GM18507 (cell line): ENCODE data around the gene AJUBA.
A peak's percentile ranks its signal among the peaks of the same experiment; 100 is the strongest.
"Not testable (repeated sequence)": the region's sequence is repeated elsewhere in the genome, so short reads cannot be mapped to it uniquely, and the experiment has no call there.

Experiments
- DNase-seq: peaks from one replicate; pipeline ENCODE4 v3.0.0; 2011; ENCODE audit warnings: low read depth; ENCODE audit not compliant: insufficient read length; ENCODE audit errors: extremely low spot score
- FAIRE-seq: peaks from 2 replicates; lab custom pipeline; 2011; peaks lifted over from hg19 to GRCh38; lab: Jason Lieb, UNC

The AJUBA gene

DNA sequence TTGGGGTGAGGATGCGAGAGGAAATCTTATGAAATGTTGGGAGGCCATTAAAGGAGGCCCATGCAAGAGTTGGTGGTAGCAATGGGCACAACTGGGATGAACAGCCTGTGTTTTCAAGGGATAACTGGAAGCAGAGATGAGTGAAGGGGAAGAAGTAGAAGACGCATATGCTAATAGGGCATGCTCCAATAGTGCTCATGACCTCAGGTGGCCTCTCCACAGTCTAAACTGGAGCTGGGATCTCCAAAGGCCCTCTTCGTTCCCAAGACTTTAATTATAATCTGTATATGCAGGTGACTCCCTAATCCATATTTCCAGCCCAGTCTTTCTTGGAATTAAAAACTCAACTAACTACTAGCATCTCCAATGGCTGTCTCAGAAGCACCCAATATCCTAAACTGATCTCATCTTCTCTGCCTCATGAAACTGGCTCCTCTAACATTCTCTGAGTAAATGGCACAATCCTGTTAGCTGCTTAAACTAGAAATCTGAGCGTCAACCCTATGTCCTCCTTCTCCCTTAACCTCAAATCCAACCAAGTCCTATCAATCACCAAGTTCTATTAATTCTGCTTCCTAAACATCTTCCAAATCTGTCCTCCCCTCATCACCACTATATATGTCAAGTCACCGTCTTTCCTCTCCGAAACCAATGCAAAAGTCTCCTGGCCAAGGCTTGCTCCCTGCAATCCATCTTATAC is 2.8 kb upstream of the AJUBA start:
- no peak for FAIRE-seq
- DNase-seq = no peak

DNA sequence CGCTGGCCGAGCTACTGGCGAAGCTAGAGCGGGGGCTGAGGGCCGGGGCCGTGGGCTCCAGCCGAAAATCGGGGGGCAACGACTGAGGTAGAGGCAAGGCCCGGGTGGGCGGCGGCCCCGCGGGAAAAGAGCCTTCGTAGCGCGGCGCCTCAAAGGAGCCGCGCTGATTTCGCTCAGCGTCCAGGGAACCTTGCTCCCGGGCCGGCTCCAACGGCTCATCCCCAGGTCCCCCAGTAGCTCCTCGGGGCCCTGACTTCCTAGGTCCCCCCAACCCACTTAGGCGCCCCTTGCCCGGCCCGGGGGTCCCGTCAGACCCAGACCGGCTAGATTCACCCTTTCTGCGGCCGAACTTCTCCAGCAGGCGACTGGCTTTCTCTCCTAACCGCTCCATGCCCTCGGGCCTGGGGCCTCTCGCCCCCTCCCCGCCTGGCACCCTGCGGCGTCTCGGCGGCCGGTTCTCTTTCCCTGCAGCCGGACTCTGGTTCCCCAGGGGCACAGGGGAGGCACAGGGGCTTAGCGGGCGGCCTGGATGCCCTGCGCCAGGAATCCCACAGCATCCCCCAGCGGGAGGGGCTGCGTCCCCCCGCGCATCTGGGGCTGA is 375 bp downstream of the AJUBA start:
- no peak for DNase-seq
- FAIRE-seq = no peak

DNA sequence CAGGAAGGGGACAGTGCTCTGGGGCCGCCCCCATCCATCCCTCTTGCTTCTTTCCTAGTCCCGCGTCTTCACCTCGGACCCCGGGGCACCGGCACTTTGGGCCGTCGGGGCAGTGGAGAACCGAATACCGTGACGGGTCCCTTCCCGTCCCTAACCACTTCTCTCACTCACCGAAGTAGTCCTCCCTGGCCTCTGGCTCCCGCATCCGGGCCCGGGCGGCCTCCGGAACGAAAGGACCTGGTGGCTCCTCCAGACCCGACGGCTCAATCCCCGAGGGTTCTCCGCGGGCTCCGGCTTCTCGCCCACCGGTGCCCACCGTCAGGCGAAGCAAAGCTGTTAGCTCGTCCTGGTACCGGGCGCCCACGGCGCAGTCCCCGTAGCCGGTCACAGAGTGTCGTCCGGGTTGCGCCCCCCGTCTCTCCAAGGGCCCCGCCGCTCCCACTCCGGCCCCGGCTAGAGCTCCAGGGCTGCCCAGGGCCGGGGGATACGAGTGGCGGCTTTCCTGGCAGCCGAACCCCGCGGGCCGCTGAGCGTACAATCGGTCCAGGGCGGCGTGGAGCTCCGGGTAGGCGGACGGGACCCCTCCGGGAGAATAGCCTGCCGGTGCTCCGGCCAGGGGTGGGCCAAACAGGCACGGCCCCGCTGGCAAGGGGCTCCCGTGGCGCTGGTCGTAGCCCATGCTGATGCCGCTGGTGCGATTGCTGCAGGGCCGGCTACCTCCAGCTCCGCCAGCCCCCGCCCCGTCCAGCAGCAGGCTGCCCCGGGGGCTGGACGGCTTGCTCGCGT is 1.1 kb downstream of the AJUBA start:
- DNase-seq (no peak), FAIRE-seq (no peak)

DNA sequence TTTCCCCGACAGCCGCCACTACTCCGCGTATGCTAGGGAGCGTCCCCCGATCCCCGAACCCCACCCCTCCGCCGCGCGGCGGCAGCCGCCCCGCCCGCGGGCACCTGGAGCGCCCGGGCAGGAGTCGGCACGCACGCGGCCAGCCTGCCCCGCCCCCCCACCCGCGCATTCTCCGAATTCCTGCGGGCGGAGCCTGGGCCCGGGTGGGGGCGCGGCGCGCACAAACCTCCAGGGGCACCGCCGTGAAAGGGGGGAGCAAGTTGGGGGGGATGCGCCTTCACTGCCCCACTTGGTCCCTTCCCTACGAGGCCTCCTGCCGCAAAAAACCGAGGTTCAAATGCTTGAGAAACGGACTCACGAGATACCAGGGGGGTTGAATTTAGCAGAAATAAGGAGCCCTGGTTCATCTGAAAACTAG is 1.7 kb downstream of the AJUBA start:
- DNase-seq (no peak), FAIRE-seq (no peak)

DNA sequence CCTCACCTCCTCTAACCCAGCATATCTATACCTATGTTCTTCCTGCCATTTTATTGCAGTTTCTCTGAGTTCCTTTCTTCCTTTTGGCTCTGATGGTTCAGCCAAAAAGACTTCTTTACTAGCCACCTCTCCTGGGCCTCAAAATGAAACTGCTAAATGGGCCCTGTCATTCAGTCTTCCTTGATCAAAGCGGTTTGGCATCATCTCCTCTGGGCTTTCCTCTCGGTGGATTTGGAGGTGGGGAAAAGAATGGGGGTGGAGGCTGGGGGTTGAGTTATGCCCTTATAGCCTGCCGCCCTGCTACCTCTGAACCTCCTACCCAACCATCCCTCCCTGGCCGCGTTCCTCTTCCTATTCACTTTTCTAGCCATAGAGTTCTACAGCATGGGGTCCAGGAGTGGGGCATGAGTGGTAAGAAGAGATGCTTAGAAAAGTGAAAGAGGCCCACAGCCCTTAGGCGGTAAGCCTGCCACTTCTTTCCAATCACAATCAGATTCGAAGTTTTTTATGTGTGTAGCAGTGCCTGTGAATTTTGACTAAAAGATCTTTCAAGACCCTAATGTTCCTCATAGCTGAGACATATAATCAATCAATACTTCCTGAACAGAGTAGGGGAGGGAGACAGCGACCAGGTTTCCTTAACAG is 2.5 kb downstream of the AJUBA start:
- DNase-seq (no peak), FAIRE-seq (no peak)

DNA sequence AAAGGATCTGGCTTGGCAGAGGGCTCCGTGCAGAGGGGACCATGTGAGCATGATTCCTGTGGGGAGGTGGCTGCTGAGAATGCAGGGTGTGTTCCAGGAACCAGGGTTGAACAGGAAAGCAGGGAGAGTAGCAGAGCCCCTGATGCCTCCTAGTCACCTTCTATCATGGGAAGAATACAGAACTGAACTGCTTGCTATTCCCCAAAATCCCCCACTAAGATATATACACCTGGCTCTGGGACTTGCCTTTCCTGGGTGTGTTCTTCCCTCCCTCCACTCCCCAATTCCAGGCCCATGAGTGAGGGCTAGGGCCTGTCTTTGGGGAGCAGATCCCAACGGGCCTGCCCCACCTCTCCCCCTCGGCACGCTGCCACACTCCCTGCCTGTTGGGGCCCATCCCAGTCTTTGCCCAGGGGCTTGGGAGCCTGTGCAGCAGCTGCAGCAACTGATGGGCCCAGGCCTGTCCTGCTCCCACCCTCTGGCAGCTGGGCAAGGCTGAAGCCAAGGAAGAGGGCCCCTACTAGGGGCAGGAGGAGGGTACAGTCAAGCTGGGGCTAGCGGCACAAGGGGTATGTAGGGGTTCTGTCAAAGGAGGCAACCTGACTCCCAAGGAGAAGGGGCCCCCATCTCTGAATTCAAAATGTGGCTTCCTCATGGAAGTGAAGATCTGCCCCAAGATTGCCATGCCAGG is 3.2 kb downstream of the AJUBA start:
- DNase-seq (no peak), FAIRE-seq (no peak)

DNA sequence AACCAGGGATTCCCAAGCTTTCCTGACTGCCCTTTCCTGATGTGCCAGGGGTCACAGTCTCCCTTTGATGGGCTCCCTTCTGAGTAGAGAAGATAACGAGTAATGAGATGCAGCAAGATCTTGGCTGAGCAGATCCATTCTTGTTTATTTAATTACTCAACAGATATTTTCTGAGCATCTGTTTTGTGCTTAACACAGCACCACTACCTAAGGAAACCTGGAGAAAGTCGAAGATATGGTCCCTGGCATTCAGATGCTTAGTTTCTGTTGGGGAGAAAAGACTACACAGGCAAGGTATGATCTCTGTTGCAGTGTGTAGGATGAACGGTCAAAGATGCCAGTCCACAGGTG is 3.9 kb downstream of the AJUBA start:
- no peak for FAIRE-seq
- DNase-seq = no peak

DNA sequence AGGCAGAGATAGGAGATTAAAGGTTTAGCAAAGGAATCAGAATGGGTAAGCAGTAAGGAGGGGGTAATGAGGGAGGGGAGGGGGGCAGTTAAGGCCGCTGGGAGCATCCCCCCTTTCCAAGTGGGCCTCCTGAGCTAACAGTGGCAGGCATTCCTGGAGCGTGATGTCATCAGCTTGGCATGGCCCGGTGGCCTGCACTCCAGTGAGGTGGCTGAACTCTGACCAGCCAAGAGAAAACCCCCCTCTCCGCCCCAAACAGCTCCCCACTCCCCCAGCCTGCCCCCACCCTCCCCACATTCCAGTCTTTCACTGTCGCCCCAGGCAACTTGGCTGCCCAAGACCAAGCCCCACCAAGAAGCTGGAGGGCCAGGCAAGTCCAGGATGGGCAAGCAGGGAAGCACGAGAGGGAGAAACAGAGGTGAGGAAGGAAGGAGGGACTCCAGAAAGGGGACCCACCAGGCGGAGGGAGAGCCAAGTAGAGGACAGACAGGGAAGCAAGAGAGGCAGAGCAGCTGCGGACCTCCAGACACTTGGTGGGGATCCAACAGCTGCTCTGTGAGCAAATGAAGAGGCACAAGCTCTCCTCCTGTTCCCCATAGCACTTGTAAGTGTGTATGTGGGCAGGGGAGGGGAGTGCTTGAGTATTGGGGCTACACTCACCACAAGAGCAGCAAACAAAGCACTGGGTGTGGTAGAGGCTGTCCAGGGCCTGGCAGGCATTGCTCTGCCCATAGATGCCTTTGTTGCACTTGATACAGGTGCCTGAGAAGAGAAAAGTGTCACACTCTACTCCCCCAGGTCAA is 4.5 kb downstream of the AJUBA start:
- no peak for FAIRE-seq
- DNase-seq = no peak

DNA sequence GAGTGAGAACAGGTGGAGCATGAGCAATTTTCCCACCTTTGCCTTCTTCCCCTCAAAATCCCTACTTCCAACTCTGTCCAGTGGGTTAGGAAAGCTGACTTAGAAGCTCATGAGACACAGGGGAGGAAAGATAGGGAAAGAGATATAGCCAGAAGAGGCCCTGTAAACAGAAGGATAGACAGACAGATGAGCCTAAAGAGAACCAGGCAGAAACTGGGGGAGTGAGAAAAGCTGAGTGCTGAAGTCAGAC is 5.0 kb downstream of the AJUBA start:
- DNase-seq = no peak
- no peak for FAIRE-seq

DNA sequence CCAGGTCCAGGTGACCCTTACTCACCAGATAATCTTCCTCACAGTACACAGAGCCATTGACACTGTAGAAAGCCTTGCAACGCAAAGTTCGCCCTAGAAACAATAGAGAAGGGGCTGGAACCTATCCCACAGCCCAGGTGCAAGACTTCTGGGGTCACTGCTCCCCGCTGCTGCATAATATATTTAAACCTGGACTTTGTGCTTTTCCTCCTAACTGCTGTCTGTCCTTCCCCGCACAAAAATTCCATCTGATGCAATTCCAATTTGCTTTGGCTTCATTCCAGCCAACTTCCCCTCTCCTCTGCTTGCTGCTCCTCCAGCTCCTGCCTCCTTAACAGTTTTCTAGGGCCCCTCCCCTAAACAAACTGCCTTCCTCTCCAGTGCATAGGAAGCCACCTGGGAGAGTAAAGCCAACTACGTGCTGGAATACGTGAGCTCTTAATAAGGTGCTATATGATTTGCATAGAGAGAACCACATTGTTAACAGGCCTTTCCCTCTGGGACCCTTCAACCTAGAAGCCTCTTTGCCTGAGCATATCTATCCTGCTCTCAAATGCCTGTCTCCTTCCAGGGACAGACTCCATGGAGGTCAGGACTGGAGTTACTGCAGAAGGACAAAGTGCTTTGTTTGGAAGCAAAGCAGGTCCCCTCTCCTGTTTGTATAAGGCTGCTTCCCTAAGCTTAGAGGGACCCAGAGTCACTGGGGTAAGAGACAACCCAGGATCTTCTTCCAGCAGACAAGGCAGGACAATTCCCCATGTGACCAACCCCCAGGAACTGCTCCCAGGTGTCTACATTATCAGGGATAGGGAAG is 5.5 kb downstream of the AJUBA start:
- FAIRE-seq = no peak
- DNase-seq = no peak

DNA sequence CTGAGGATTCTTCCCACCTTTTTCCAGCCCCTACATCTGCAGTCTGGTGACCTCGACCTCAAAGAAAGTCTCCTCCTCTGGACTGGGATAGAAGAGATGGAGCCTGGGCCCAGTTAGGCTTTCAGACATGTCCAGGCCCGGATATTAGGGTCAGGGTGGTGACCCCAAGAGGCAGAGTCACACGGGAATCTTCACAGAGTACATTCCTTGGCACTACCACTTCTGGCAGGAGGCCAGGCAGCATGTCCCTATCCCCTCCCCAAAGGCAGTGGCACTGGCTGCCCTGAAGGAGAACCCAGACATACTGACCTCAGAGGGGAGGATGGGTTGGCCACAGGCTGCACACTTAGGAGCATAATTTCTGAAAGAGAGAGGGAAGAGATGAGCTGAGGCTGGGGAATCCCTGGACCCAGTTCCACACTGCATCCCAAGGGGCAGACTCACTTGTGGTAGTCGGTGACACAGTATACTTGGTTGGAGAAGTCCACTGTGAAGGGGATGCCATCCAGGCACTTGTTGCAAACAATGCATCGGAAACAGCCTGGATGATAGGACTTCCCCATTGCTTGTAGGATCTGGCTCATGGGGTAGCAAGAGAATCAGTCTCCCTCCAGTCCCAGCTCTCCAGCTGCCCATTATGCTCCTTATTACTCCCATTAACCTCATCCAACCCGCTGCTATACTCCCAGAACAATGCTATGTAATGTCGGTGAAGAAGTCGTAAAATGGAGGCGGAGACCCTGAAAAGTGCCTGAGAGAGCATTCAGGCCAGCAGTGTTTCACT is 7.6 kb downstream of the AJUBA start:
- FAIRE-seq (no peak), DNase-seq (no peak)

DNA sequence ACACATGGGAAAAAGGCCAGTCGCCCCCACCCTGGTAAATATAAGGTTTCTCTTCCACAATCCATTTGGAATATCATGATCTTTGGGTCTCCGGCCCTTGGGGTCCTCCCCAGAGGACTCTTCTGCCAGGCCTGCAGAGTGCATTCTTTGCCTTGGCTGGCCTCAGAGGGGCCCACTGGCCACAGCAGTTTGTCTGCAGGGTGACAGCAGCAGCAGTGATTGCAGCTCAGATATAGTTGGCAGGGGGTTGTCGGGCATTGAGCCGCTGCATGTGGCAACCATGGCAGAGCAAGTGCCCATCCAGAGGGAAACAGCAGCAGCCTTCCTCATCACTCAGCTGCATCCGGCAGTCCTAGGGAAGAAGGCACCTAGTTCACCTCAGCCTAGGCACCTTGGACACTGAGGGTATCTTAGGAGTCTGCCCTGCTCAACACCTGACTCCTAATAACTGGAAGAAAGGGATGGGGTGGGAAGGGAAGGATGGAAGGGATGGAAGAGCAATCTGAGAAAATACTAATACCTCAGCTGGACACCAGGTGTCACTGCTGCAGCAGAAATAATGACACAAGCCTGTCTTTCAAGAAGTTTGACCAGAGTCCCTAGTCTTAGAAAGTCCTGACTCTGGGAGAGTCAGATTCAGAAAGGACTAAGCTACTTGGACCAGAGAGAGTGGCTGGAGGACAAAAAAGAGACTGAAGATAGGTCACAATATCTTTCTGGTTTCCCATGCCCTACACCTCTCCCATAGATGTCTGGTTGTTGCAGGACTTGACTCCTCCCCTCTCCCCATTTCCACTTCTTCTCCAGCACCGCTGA is 8.9 kb downstream of the AJUBA start:
- FAIRE-seq (peak; percentile 78), DNase-seq (no peak)

DNA sequence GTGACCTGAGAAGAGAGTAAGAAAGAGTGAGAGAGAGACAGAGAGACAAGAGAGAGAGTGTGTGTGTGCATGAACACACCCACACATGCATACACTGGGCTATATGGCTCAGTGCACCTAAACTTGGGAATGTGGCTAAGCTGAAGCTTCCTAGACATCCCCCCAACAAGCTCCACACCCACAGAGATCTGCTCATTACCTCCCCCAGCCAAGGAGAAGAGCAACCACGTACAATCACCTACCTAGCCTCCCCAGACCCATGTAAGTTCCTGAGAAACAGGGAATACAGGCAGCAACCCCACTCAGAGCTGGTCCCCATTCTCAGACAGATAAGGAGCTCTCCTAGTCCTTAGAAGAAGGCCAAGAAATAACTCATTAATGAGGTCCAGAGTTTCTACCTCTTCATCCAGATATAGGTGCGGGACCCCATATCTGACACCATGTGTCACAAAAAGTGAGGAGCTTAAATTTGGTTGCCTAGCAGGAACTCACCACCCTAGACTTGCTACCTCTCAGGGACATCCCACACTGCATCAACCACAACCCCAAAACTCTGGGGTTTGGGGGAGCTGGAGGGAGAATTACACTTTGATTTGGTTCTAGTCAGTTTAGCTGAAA is 9.9 kb downstream of the AJUBA start:
- no peak for FAIRE-seq
- no peak for DNase-seq

DNA sequence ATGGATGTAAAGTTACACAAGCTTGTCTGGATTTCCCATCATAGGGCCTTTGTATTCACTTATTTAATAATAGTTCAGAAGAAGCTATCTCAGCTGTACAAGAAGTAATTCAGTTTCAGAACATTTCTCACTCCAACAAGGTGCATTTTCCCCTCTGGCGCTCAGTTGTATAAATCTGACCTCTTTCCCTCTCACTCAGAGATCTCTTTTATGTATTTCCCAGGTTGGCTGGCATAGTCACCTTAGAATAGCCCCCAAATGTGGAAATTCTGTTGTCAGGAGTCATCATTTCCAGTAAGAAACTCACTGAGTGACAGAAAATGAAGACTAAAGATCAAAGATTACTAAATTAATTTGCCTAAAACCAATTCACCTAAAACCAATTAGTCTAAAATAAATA is 11.2 kb downstream of the AJUBA start:
- DNase-seq = no peak
- no peak for FAIRE-seq

DNA sequence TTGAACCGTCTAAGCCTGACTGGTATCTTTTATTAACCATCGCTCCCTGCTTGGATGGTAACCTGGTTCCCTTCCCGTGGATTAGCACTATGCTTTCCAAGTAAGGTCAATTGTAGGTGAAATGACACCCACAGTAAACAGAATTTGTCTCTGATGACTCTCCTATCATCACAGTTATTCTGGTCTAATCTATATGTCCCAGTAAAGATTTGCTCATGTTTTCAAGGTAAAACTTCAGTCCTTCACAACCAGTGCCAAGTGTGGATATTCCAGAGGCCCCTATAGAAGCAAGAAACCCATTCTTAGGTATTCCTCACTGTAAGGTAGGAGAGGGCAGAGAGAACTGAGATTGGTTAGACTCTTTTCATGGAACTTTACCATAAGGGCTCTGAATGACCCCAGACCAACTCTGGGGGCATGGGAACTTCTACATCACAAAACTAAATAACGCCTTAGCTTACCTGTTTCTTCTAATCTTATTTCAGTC is 15.5 kb downstream of the AJUBA start:
- FAIRE-seq (no peak), DNase-seq (no peak)

DNA sequence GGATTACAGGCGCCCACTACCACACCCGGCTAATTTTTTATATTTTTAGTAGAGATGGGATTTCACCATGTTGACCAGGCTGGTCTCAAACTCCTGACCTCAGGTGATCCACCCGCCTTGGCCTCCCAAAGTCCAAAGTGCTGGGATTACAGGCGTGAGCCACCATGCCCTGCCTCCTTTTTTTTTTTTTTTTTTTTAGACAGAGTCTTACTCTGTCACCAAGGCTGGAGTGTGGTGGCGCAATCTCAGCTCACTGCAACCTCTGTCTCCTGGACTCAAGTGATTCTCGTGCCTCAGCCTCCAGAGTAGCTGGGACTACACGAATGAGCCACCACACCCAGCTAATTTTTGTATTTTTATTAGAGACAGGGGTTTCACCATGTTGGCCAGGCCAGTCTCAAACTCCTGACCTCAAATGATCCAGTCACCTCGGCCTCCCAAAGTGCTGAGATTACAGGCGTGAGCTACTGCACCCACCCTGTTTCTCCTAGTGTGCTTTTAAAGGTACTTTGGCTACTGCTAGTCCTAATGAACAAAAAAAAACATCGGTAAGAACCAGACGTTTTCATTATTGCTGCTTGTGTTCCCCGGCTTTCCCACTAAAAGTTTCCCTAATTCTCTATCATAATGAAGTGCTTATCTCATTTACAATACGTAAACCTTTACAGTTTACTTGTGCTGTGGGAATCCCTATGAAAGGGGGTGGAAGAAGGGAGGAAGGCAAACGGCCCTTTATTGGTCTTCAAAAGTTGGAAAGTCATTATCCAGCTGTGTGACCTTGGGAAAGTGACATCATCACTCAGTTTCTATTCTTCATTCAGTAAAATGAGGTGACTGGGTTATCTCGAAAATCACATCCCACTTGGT is 16.2 kb downstream of the AJUBA start:
- not testable (repeated sequence) for DNase-seq, FAIRE-seq
